GM19463 (cell line): Measurements from ENCODE around the gene GPRIN3.
"Not testable (repeated sequence)": the region's sequence is repeated elsewhere in the genome, so short reads cannot be mapped to it uniquely, and the experiment has no call there.

Experiments used
- ATAC-seq: cut with Tn5 transposase; IDR thresholded peaks from one replicate; pipeline ENCODE4 v1.9.1; 2021; ENCODE audit warnings: mild to moderate bottlenecking, moderate library complexity; ENCODE audit not compliant: unreplicated experiment

GPRIN3 gene

DNA sequence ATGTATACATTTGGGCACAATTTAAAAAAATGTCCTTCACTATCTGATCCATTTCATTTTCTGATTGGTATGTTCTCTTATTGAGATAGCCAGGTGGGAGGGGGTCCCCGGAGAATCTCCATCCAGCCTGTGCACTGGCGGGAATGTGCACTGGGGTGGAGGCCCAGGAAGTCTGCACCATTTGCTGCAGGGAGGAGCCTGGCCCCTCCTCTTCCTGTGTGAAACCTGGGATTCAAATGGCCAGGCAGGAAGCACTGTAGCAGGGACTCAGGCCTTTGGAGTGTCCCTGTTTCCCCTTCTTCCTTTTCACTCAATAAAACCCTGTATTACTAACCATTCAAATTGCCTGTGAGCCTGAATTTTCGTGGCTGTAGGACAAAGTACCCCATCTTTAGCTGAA is 44.3 kb downstream of the GPRIN3 start:
- ATAC-seq = no peak

DNA sequence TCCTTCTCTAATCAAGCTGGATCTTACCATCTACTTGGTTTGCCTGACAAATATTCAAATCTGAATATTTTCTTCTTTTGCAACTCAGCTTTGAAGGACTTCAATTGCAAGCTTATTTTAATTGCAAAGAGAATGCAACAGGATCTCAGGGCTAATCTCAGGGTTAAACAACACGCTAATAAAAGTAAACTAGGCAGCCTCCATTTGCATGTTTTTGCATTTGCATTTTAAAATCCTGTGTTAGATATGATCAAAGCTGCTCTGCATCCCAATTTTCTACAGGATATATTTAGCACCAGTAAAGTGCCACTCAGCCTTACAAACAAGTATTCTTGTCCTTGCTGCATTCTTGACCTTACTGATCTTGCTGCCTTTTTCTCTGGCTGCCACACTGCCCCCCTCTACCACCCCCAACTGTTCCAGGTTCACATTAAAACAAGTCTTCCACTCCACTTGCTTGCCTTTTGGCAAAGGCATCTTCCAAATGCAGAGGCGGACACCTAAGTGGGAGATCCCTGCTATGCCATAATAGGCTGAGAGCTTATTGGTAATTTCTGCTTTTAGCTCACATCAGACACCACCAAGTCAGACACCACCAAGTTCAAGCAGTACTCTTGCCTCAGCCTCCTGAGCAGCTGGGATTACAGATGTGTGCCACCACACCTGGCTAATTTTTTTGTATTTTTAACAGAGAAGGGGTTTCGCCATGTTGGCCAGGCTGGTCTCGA is 48.1 kb downstream of the GPRIN3 start:
- no peak for ATAC-seq

DNA sequence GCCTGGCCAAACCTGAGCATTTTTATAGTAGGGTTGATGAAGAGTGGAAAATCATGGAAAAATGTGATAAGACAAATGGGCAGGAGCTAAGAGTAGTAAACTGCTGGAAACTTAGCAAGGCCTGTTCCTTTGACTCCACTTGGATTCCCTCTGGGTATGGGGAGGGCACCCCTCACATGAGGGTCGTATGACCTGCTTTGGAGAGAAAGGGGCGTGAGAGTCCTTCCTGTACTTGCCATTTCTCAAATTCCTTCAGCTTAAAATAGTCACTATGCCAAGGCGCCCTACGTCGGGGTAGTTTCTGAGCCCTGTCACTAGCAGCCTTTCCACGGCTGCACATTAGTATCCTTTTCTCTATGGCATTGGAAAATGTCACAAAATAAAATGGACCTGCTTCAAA is 49.1 kb downstream of the GPRIN3 start:
- no peak for ATAC-seq

DNA sequence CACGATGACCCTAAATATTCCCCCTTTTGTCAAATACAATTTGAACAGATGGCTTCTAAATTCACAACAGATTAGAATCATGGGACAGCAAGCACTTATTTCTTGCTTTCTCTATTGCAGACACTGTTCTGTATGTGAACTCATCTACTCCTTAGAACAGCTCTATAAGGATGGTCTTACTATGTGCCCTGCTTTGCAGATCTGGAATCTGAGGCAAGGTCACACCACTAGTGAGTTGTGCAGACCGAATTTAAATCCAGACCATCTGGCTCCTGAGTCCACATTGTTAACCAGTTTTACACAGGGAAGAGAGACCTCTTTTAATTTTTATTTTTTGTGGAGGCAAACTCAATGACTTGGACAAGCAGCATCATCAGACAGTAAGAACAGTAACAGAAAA is 50.2 kb downstream of the GPRIN3 start:
- ATAC-seq = no peak

DNA sequence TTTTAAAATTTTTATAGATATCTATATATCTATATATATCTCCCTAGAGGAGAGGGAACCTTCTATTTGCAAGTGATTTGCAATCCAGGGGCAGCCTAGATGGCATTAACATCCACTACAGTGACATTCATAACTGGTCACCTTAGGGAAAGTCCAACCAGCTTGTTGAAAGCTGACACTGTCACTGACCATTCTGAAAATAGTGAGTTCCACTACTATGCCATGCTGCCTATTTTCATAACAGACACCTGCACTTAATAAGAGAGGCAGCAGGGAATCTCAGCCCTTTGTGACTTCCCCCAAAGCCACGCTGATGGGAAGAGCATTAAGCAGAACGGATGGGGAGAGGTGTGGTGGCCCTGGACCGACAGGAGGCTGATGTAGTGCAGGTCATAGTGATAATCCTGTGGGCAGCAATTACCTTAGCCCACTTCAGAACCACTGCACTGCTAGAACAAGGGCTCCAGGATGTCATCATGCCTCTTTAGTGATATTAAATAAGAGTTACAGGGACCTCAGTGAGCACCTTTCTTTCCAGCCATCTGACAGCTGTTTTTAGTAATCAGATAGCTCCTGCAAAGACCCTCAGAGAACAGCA is 51.3 kb downstream of the GPRIN3 start:
- ATAC-seq = no peak

DNA sequence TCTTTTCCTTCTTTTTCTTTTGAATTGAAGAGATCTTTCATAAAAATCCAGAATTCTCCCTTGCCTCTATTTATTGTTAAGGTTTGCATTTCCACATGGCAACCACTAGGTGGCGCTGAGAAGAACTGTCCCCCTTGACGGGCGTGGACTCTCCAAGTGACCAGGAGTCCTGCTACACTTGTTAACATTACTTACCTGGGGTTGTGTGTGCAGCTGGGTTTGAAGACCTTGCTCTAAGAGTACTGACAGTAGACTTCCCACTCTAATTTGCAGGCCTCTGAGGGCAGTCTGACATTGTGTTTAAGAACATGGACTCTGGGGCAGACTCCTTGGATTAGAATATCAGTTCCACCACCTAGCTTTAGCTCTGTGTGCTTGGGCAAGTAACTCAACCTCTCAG is 52.8 kb downstream of the GPRIN3 start:
- peak; percentile 54 for ATAC-seq

DNA sequence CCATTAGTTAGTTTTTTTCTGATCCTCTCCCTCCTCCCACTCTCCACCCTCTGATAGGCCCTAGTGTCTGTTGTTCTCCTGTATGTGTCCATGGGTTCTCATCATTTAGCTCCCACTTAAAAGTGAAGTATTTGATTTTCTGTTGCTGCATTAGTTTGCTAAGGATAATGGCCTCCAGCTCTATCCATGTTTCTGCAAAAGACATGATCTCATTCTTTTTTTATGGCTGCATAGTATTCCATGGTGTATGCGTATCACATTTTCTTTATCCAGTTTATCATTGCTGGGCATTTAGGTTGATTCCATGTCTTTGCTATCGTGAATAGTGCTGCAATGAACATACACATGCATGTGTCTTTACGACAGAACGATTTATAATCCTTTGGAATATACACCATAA is 53.3 kb downstream of the GPRIN3 start:
- not testable (repeated sequence) for ATAC-seq

DNA sequence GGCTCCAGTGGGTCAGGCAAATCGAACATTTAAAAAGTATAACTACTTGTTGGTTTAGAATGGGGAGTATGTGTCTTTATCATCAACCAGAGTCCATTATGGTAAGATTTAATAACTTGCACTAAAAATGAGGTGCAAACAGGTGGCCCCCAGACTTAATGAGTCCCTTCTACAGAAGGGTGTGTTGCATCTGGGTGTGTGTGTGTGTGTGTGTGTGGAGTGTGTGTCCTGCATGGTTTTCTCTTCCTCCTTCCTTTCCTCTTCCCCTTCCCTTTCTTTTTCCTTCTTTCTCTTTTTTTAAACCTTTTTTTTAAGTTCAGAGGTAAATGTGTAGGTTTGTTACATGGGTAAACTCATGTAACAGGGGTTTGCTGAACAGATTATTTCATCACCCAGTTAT is 53.7 kb downstream of the GPRIN3 start:
- ATAC-seq = no peak

DNA sequence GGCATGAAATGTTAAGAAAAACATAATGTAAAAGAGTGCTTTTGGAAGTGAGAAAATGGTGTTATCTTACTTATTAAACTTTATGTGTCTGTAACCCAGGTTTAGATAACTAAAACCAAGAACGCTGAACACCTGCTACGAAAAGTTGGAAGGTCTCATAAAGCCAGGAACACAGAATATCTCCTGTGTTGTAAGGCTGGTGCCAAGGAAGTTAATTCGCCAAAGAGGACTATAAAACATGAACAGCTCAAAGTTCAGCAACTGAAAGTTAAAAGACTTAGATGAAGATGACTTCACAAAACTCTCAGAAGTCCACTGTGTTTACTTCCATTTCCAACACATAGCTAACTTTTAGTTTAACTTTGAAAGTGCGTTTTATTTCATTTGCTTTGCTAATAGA is 54.3 kb downstream of the GPRIN3 start:
- ATAC-seq = no peak

DNA sequence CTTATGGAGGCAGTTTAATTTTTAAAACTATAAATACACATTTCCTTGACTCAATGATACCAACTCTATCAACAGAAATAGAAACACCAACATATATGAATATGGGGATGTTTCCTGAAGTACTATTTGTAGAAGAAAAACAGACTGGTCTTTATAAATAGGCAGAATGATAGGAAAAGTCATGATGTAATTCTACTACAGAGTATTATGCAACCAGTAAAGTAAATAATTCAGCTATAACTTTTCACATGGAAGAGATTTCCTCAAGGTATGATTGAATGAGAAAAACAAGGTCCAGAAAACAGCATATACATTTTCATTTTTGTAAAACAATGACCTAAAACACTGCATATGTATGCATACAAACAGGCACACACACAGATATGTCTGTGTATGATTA is 56.2 kb downstream of the GPRIN3 start:
- no peak for ATAC-seq

DNA sequence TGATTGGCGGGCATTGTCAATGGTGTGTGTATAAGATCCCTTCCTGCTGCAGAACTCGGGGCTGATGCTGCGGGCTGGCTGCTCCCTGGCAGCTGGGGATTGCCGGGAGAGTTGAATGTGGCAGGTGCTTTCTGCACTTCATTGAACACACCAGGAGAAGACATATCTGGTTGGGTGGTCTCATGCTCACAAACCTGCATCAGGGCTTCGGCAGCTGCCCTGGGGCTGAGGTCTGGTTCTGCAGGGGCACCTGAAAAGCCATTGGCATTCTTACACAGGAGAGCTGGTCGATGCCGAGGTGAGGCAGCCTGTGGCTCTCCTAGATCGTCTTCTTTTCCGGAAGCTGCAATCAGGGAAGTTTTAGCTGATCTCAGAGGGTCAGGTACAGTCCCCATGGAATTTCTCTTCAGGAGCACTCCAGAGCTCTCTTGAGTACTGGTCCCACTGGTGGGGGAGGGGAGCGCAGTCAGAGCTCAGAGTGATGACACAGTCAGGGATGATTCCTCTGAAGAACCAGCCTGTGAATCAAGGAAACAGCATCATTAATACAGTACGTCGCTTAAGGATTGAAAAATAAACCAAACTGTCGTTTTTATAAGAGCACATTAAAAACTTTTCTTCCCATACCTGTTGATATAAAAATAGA is 57.8 kb downstream of the GPRIN3 start:
- no peak for ATAC-seq

- no peak for ATAC-seq
Observed at GRCh38 chr4:89249313-89249712, 58.3 kb downstream of the GPRIN3 start.

- ATAC-seq = no peak
Observed at GRCh38 chr4:89248879-89249281, 58.7 kb downstream of the GPRIN3 start.

GRCh38 chr4:89247951-89248350 is 59.6 kb downstream of the GPRIN3 start:
- no peak for ATAC-seq

DNA sequence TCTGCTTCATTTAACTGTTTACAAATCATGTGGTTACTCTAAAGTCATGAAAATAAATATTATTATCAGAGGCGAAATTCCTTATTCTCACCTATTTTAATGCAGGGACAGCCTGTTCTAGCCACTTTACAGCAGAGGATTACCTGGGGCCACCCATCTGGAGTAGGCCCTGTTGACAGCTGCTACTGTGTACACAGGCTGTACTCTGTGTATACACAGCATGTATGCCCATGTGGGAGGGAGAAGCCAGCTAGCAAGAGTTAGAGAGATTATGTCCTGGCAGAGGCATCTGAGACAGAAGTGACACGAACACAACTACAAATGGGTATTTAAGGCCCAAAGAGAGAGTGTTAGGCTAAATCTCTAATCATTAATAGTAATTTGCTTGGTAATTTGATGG is 62.1 kb downstream of the GPRIN3 start:
- no peak for ATAC-seq

DNA sequence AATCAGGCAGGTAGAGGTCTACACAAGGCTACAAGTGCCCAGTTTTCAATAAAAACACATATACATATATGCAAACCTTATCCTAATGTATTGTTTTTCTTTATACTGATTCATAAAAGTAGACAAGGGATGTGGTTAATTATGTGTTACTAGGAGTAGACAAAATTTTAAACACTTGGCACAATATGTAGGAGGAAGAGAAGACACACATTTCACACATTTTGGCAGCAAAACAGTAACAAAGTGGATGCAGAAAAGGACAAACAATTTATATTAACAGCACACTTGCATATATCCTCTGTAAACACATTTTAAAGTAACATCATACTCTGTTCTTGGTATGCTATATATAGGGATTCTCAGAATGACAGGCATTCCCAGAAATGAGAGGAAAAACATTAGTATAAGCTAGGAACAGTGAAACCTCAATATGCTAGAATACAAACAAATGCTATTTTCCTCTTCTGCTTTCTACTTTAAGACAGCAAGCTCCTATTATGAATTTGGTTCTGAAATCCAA is 63.8 kb downstream of the GPRIN3 start:
- no peak for ATAC-seq

- ATAC-seq = no peak
Observed at GRCh38 chr4:89242864-89243732, 64.5 kb downstream of the GPRIN3 start.

DNA sequence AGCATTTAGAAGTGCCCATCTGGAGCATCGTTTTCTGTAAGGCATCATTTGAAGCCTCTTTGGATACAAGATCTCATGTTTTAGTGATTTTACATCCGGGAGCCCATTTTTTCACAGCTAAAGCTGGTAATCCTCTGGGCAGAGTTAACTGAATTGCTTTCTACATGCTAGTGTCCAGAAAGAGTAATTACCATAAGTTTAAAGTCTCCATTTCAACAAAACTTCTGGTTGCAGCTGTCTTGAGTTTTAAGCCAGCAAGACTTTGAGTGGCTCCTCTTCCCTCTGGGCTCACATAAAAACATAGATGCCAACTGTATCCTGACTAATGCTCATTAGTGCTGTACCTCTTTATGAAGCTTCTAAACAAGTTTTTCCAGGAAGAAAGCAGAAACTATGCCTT is 65.4 kb downstream of the GPRIN3 start:
- ATAC-seq = no peak

GRCh38 chr4:89230271-89230670 is 77.3 kb downstream of the GPRIN3 start:
- ATAC-seq = no peak

GRCh38 chr4:89226665-89227574 is 80.7 kb downstream of the GPRIN3 start:
- ATAC-seq = peak; percentile 84
